ENCODE measurements around the gene DCAF17. TPM values are rescaled to one million over a fixed set of nuclear protein-coding genes. Genes with fewer than 3 reads are reported as not detected.

Gene DCAF17
- total RNA-seq, 2 donors from 2014 or later, result 22.7 to 31.7 TPM

DNA sequence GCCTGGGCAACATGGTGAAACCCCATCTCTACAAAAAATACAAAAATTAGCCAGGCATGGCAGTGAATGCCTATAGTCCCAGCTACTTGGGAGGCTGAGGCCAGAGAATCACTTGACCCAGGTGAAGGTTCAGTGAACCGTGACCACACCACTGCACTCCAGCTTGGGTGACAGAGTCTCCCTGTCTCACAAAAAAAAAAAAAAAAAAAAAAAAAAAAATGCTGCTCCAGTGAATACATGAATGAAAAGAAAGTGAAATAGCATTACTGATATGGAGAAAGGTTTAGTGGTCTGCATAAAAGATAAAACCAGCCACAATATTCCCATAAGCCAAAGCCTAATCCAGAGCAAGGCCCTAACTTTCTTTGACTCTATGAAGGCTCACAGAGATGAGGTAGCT, 44.7 kb upstream of the DCAF17 start:
- no peak overlapping the region for H3K4me3 ChIP-seq (ENCODE audit: low read length)
- H3K36me3 ChIP-seq (ENCODE audit: control insufficient read depth, insufficient read depth, low read length), result no peaks in the 10 kb centered on the region
- Mint-ChIP-seq H3K36me3 (ENCODE audit: low read depth) (no peaks in the 10 kb centered on the region), H3K9me3 (no peaks in the 10 kb centered on the region), H3K4me3 (no peak overlapping the region), H3K4me1 (peaks cover 37% of the 10 kb centered on the region), H3K27ac (no peak overlapping the region), H3K27me3 (ENCODE audit: insufficient read depth) (no peaks in the 10 kb centered on the region)
- H3K27ac ChIP-seq (ENCODE audit: low read depth, low read length), result no peak overlapping the region
- H3K4me1 ChIP-seq (ENCODE audit: control insufficient read depth, insufficient read depth, low read length), result no peaks in the 10 kb centered on the region
- TF ChIP-seq, protein P1, sequence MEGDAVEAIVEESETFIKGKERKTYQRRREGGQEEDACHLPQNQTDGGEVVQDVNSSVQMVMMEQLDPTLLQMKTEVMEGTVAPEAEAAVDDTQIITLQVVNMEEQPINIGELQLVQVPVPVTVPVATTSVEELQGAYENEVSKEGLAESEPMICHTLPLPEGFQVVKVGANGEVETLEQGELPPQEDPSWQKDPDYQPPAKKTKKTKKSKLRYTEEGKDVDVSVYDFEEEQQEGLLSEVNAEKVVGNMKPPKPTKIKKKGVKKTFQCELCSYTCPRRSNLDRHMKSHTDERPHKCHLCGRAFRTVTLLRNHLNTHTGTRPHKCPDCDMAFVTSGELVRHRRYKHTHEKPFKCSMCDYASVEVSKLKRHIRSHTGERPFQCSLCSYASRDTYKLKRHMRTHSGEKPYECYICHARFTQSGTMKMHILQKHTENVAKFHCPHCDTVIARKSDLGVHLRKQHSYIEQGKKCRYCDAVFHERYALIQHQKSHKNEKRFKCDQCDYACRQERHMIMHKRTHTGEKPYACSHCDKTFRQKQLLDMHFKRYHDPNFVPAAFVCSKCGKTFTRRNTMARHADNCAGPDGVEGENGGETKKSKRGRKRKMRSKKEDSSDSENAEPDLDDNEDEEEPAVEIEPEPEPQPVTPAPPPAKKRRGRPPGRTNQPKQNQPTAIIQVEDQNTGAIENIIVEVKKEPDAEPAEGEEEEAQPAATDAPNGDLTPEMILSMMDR (conservative IDR thresholded peaks at IDR 0.05), result no peak
- WGBS, 2 experiments (ENCODE audit: insufficient coverage in 1 of 2, insufficient read length in 1 of 2), result 100% methylated on average over 1 of the region's 1 CpG; no CpG with 5 or more reads in 1 of the 2 experiments
- H3K9ac ChIP-seq (ENCODE audit: extremely low read depth, low read length, poor library complexity, severe bottlenecking), result no peak overlapping the region
- no peaks in the 10 kb centered on the region for H3K27me3 ChIP-seq (ENCODE audit: control insufficient read depth, insufficient read depth, low read length, poor library complexity, severe bottlenecking)
- no peaks in the 10 kb centered on the region for H3K9me3 ChIP-seq (ENCODE audit: control insufficient read depth, low read length)
- no peak for DNase-seq

DNA sequence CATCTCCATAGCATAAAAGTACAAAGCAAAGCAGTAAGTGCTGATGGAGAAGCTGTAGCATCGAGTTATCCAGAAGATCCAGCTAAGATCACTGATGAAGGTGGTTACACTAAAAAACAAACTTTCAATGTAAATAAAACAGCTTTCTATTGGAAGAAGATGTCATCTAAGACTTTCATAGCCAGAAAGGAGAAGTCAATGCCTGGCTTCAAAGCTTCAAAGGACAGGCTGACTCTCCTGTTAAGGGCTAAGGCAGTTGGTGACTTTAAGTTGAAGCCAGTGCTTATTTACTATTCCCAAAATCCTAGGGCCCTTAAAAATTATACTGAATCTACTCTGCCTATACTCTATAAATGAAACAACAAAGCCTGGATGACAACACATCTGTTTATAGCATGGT, 44.2 kb upstream of the DCAF17 start:
- no peak overlapping the region for H3K4me3 Mint-ChIP-seq
- WGBS, 2 experiments (ENCODE audit: insufficient coverage in 1 of 2, insufficient read length in 1 of 2), result 100% methylated on average over 1 of the region's 1 CpG
- Histone ChIP-seq H3K9me3 (ENCODE audit: control insufficient read depth, low read length) (no peaks in the 10 kb centered on the region), H3K4me1 (ENCODE audit: control insufficient read depth, insufficient read depth, low read length) (no peaks in the 10 kb centered on the region), H3K36me3 (ENCODE audit: control insufficient read depth, insufficient read depth, low read length) (no peaks in the 10 kb centered on the region), H3K9ac (ENCODE audit: extremely low read depth, low read length, poor library complexity, severe bottlenecking) (no peak overlapping the region), H3K27ac (ENCODE audit: low read depth, low read length) (no peak overlapping the region), H3K27me3 (ENCODE audit: control insufficient read depth, insufficient read depth, low read length, poor library complexity, severe bottlenecking) (no peaks in the 10 kb centered on the region), H3K4me3 (ENCODE audit: low read length) (no peak overlapping the region)
- H3K27me3 Mint-ChIP-seq (ENCODE audit: insufficient read depth), result no peaks in the 10 kb centered on the region
- H3K4me1 Mint-ChIP-seq, result peaks cover 37% of the 10 kb centered on the region
- DNase-seq, result no peak
- TF ChIP-seq, protein P1 (conservative IDR thresholded peaks at IDR 0.05), result no peak
- no peaks in the 10 kb centered on the region for H3K9me3 Mint-ChIP-seq
- H3K36me3 Mint-ChIP-seq (ENCODE audit: low read depth), result no peaks in the 10 kb centered on the region
- no peak overlapping the region for H3K27ac Mint-ChIP-seq

- H3K27me3 Mint-ChIP-seq (ENCODE audit: insufficient read depth), result no peaks in the 10 kb centered on the region
- H3K4me3 Mint-ChIP-seq, result no peak overlapping the region
- no peaks in the 10 kb centered on the region for H3K36me3 ChIP-seq (ENCODE audit: control insufficient read depth, insufficient read depth, low read length)
- H3K27ac ChIP-seq (ENCODE audit: low read depth, low read length), result no peak overlapping the region
- DNase-seq, result no peak
- no peaks in the 10 kb centered on the region for H3K4me1 ChIP-seq (ENCODE audit: control insufficient read depth, insufficient read depth, low read length)
- no peak overlapping the region for H3K9ac ChIP-seq (ENCODE audit: extremely low read depth, low read length, poor library complexity, severe bottlenecking)
- H3K4me3 ChIP-seq (ENCODE audit: low read length), result no peak overlapping the region
- whole genome bisulfite sequencing, 2 experiments (ENCODE audit: insufficient coverage in 1 of 2, insufficient read length in 1 of 2), result 93 to 100% methylated on average over 1 of the region's 1 CpG
- H3K27ac Mint-ChIP-seq, result no peak overlapping the region
- H3K9me3 Mint-ChIP-seq, result no peaks in the 10 kb centered on the region
- TF ChIP-seq, protein P1 (conservative IDR thresholded peaks at IDR 0.05), result no peak
- H3K27me3 ChIP-seq (ENCODE audit: control insufficient read depth, insufficient read depth, low read length, poor library complexity, severe bottlenecking), result no peaks in the 10 kb centered on the region
- no peaks in the 10 kb centered on the region for H3K36me3 Mint-ChIP-seq (ENCODE audit: low read depth)
- peaks cover 29% of the 10 kb centered on the region for H3K4me1 Mint-ChIP-seq
- no peaks in the 10 kb centered on the region for H3K9me3 ChIP-seq (ENCODE audit: control insufficient read depth, low read length)
Observed at GRCh38 chr2:171390941-171391516, 43.0 kb upstream of the DCAF17 start.

Measured in endodermal cell (in vitro differentiated cells).